HEK293 (cell line): ENCODE results near the gene DDX31.

Experiments used
- CTCF ChIA-PET: fragments of 350-600 bp; formaldehyde crosslinking; extraction: SDS; loops from one replicate; lab custom pipeline; 2021; ENCODE audit warnings: antibody characterized with exemption; lab: Yijun Ruan, JAX
- POLR2A ChIA-PET: fragments of 300-600 bp; formaldehyde crosslinking; extraction: SDS; loops from one replicate; lab custom pipeline; 2020; ENCODE audit warnings: antibody characterized with exemption, inconsistent platforms; lab: Yijun Ruan, JAX
- H3K27ac ChIP-seq: fragments of 200-500 bp; sonication (Bioruptor generic); 2 replicates; pipeline ENCODE4 v1.5.1; 2014; ENCODE audit warnings: low read depth, low read length, control low read depth, inconsistent platforms; ENCODE audit errors: extremely low read depth
- H3K36me3 ChIP-seq, 2 experiments: fragments of 200-500 bp in 1 of 2; sonication (Bioruptor generic) in 1 of 2; 1 replicate in 1 of 2; 2 replicates in 1 of 2; pipeline ENCODE4 v1.5.1; 2014 to 2017; ENCODE audit warnings: inconsistent platforms in 2 of 2, low read length in 2 of 2; ENCODE audit not compliant: control insufficient read depth in 2 of 2, insufficient read depth in 1 of 2
- H3K4me1 ChIP-seq: fragments of 200-500 bp; sonication (Bioruptor generic); 2 replicates; pipeline ENCODE4 v1.5.1; 2014; ENCODE audit warnings: mild to moderate bottlenecking, low read length, inconsistent platforms; ENCODE audit not compliant: control insufficient read depth, insufficient read depth
- H3K4me3 ChIP-seq: 2 replicates; pipeline ENCODE4 v1.5.1; 2011; ENCODE audit warnings: low read depth, mild to moderate bottlenecking, control low read depth, low read length, moderate library complexity
- H3K9me3 ChIP-seq: fragments of 200-500 bp; sonication (Bioruptor generic); 2 replicates; pipeline ENCODE4 v1.5.1; 2014; ENCODE audit warnings: low read depth, low read length, inconsistent platforms; ENCODE audit not compliant: control insufficient read depth, insufficient read depth
- HOXD13 ChIP-seq: sonication (generic); formaldehyde crosslinking; IDR thresholded peaks from 2 replicates; pipeline ENCODE4 v1.8.0; 2022; ENCODE audit warnings: missing genetic modification reagents, borderline replicate concordance
- KLF10 ChIP-seq: fragments of 450-650 bp; IDR thresholded peaks from 2 replicates; pipeline ENCODE4 v1.5.1; 2018; ENCODE audit warnings: missing biosample characterization, mild to moderate bottlenecking, missing genetic modification characterization
- KLF8 ChIP-seq: fragments of 450-650 bp; formaldehyde crosslinking; IDR thresholded peaks from 2 replicates; pipeline ENCODE4 v1.5.1; 2016; ENCODE audit warnings: missing biosample characterization, missing genetic modification characterization
- KLF9 ChIP-seq: fragments of 450-650 bp; formaldehyde crosslinking; IDR thresholded peaks from 2 replicates; pipeline ENCODE4 v1.5.1; 2016; ENCODE audit warnings: missing biosample characterization, missing genetic modification characterization, low read depth
- MZF1 ChIP-seq: fragments of 450-650 bp; formaldehyde crosslinking; IDR thresholded peaks from 2 replicates; pipeline ENCODE4 v1.5.1; 2017; ENCODE audit warnings: missing biosample characterization, missing genetic modification characterization, borderline replicate concordance
- RBAK ChIP-seq: fragments of 450-650 bp; formaldehyde crosslinking; IDR thresholded peaks from 2 replicates; pipeline ENCODE4 v1.5.1; 2016; ENCODE audit warnings: missing biosample characterization, missing genetic modification characterization
- ZBTB48 ChIP-seq: fragments of 450-650 bp; formaldehyde crosslinking; IDR thresholded peaks from 2 replicates; pipeline ENCODE4 v1.5.1; 2016; ENCODE audit warnings: missing biosample characterization, missing genetic modification characterization
- ZNF19 ChIP-seq: fragments of 450-650 bp; formaldehyde crosslinking; IDR thresholded peaks from 2 replicates; pipeline ENCODE4; 2016; ENCODE audit warnings: missing biosample characterization, missing genetic modification characterization, low read depth
- ZNF202 ChIP-seq: fragments of 450-650 bp; formaldehyde crosslinking; IDR thresholded peaks from 2 replicates; pipeline ENCODE4 v1.5.1; 2016; ENCODE audit warnings: missing biosample characterization, missing genetic modification characterization, borderline replicate concordance
- ZNF302 ChIP-seq: fragments of 450-650 bp; formaldehyde crosslinking; IDR thresholded peaks from 2 replicates; pipeline ENCODE4 v1.5.1; 2016; ENCODE audit warnings: missing biosample characterization, missing genetic modification characterization, low read depth
- ZNF558 ChIP-seq: fragments of 450-650 bp; formaldehyde crosslinking; IDR thresholded peaks from 2 replicates; pipeline ENCODE4 v1.5.1; 2016; ENCODE audit warnings: missing biosample characterization, missing genetic modification characterization
- ZNF585B ChIP-seq: fragments of 450-650 bp; formaldehyde crosslinking; IDR thresholded peaks from 2 replicates; pipeline ENCODE4 v1.5.1; 2016; ENCODE audit warnings: missing biosample characterization, missing genetic modification characterization
- ZNF654 ChIP-seq: fragments of 450-650 bp; formaldehyde crosslinking; IDR thresholded peaks from 2 replicates; pipeline ENCODE4 v1.5.1; 2016; ENCODE audit warnings: low read depth, missing biosample characterization, missing genetic modification characterization
- ZNF664 ChIP-seq: fragments of 450-650 bp; formaldehyde crosslinking; IDR thresholded peaks from 2 replicates; pipeline ENCODE4 v1.5.1; 2016; ENCODE audit warnings: missing biosample characterization, missing genetic modification characterization
- ZNF670 ChIP-seq: fragments of 450-650 bp; formaldehyde crosslinking; IDR thresholded peaks from 2 replicates; pipeline ENCODE4 v1.5.1; 2016; ENCODE audit warnings: missing biosample characterization, missing genetic modification characterization, low read depth
- ZNF76 ChIP-seq: fragments of 450-650 bp; formaldehyde crosslinking; IDR thresholded peaks from 2 replicates; pipeline ENCODE4; 2016; ENCODE audit warnings: low read depth, missing biosample characterization, missing genetic modification characterization, borderline replicate concordance
- ZSCAN23 ChIP-seq: fragments of 450-650 bp; formaldehyde crosslinking; IDR thresholded peaks from 2 replicates; pipeline ENCODE4 v1.5.1; 2016; ENCODE audit warnings: missing biosample characterization, missing genetic modification characterization
- TF ChIP-seq, protein P1 (sequence below): fragments of 450-650 bp; formaldehyde crosslinking; optimal IDR thresholded peaks from 2 replicates; pipeline ENCODE3; 2016; ENCODE audit warnings: missing biosample characterization, mild to moderate bottlenecking, missing genetic modification characterization
- TF ChIP-seq, protein P2 (sequence below): fragments of 450-650 bp; formaldehyde crosslinking; IDR thresholded peaks from 2 replicates; pipeline ENCODE4 v1.5.1; 2016; ENCODE audit warnings: missing biosample characterization, missing genetic modification characterization
- TF ChIP-seq, protein P3 (sequence below): fragments of 450-650 bp; formaldehyde crosslinking; IDR thresholded peaks from 2 replicates; pipeline ENCODE4 v1.5.1; 2016; ENCODE audit warnings: missing biosample characterization, missing genetic modification characterization, borderline replicate concordance
- TF ChIP-seq, protein P4 (sequence below): fragments of 450-650 bp; formaldehyde crosslinking; IDR thresholded peaks from 2 replicates; pipeline ENCODE4 v1.5.1; 2016; ENCODE audit warnings: missing biosample characterization, missing genetic modification characterization, low read depth
- TF ChIP-seq, protein P5 (sequence below): fragments of 450-650 bp; formaldehyde crosslinking; conservative IDR thresholded peaks from 2 replicates; pipeline ENCODE4 v1.5.1; 2016; ENCODE audit warnings: low read depth, missing biosample characterization, missing genetic modification characterization

DDX31 gene

DNA sequence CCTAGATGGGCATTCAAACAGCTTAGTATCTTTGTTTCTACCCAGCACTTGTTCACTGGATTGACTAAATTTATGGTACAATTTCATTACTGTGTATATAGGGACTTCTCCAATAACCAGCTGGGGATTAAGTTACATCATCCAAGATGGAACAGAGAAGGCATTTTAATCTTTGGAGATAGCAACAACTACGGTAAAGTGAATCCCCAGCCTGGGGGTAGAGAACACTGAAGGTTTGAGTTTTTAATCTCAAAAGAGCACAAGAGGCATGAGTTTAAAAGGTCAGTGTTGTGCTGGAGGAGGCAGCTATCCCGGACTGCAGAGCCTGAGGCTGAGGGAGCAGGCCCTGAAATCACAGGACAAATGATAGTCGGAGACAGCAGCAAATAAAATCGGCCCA is 28.6 kb downstream of the DDX31 start (continued):
- TF ChIP-seq, protein P1, sequence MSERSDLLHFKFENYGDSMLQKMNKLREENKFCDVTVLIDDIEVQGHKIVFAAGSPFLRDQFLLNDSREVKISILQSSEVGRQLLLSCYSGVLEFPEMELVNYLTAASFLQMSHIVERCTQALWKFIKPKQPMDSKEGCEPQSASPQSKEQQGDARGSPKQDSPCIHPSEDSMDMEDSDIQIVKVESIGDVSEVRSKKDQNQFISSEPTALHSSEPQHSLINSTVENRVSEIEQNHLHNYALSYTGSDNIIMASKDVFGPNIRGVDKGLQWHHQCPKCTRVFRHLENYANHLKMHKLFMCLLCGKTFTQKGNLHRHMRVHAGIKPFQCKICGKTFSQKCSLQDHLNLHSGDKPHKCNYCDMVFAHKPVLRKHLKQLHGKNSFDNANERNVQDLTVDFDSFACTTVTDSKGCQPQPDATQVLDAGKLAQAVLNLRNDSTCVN: no peak
- TF ChIP-seq ZNF654 (tag by site-specific recombination) (no peak), KLF9 (no peak), MZF1 (tag by site-specific recombination) (no peak), ZNF202 (tag by site-specific recombination) (no peak), ZBTB48 (tag by site-specific recombination) (no peak)
- TF ChIP-seq, protein P2, sequence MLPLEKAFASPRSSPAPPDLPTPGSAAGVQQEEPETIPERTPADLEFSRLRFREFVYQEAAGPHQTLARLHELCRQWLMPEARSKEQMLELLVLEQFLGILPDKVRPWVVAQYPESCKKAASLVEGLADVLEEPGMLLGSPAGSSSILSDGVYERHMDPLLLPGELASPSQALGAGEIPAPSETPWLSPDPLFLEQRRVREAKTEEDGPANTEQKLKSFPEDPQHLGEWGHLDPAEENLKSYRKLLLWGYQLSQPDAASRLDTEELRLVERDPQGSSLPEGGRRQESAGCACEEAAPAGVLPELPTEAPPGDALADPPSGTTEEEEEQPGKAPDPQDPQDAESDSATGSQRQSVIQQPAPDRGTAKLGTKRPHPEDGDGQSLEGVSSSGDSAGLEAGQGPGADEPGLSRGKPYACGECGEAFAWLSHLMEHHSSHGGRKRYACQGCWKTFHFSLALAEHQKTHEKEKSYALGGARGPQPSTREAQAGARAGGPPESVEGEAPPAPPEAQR (tag by site-specific recombination): no peak
- TF ChIP-seq, protein P3, sequence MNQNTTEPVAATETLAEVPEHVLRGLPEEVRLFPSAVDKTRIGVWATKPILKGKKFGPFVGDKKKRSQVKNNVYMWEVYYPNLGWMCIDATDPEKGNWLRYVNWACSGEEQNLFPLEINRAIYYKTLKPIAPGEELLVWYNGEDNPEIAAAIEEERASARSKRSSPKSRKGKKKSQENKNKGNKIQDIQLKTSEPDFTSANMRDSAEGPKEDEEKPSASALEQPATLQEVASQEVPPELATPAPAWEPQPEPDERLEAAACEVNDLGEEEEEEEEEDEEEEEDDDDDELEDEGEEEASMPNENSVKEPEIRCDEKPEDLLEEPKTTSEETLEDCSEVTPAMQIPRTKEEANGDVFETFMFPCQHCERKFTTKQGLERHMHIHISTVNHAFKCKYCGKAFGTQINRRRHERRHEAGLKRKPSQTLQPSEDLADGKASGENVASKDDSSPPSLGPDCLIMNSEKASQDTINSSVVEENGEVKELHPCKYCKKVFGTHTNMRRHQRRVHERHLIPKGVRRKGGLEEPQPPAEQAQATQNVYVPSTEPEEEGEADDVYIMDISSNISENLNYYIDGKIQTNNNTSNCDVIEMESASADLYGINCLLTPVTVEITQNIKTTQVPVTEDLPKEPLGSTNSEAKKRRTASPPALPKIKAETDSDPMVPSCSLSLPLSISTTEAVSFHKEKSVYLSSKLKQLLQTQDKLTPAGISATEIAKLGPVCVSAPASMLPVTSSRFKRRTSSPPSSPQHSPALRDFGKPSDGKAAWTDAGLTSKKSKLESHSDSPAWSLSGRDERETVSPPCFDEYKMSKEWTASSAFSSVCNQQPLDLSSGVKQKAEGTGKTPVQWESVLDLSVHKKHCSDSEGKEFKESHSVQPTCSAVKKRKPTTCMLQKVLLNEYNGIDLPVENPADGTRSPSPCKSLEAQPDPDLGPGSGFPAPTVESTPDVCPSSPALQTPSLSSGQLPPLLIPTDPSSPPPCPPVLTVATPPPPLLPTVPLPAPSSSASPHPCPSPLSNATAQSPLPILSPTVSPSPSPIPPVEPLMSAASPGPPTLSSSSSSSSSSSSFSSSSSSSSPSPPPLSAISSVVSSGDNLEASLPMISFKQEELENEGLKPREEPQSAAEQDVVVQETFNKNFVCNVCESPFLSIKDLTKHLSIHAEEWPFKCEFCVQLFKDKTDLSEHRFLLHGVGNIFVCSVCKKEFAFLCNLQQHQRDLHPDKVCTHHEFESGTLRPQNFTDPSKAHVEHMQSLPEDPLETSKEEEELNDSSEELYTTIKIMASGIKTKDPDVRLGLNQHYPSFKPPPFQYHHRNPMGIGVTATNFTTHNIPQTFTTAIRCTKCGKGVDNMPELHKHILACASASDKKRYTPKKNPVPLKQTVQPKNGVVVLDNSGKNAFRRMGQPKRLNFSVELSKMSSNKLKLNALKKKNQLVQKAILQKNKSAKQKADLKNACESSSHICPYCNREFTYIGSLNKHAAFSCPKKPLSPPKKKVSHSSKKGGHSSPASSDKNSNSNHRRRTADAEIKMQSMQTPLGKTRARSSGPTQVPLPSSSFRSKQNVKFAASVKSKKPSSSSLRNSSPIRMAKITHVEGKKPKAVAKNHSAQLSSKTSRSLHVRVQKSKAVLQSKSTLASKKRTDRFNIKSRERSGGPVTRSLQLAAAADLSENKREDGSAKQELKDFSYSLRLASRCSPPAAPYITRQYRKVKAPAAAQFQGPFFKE (tag by site-specific recombination): no peak

DNA sequence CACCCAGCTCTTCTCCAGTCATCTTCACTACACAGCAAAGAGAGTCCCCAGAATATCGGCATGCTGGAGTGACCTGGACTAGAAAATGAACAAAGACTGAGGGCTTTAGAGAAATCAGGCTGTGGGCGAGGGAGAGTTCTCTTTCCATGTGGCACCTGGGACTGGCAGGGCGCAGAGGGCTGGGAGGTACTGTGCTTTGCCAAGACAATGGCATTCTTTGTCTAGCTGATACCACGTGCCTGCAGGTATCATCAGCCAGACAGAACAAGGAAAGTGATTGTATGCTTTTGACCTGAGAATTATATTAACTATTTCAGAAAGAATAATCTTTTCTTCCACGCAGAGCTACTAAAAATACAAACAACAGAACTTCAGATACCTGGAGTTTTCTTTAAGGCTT is 30.5 kb downstream of the DDX31 start:
- H3K4me3 ChIP-seq: no peak overlapping the region
- ChIA-PET CTCF (no interaction called here), POLR2A (no interaction called here)
- no peaks in the 10 kb centered on the region for H3K9me3 ChIP-seq
- H3K4me1 ChIP-seq: no peaks in the 10 kb centered on the region
- H3K27ac ChIP-seq: no peak overlapping the region
- H3K36me3 ChIP-seq: peaks cover 5 to 77% of the 10 kb centered on the region in 2 experiments
- TF ChIP-seq, protein P4, sequence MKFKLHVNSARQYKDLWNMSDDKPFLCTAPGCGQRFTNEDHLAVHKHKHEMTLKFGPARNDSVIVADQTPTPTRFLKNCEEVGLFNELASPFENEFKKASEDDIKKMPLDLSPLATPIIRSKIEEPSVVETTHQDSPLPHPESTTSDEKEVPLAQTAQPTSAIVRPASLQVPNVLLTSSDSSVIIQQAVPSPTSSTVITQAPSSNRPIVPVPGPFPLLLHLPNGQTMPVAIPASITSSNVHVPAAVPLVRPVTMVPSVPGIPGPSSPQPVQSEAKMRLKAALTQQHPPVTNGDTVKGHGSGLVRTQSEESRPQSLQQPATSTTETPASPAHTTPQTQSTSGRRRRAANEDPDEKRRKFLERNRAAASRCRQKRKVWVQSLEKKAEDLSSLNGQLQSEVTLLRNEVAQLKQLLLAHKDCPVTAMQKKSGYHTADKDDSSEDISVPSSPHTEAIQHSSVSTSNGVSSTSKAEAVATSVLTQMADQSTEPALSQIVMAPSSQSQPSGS (tag by site-specific recombination): no peak
- TF ChIP-seq ZNF302 (tag by site-specific recombination) (no peak), ZNF664 (no peak), ZNF19 (tag by site-specific recombination) (no peak), ZSCAN23 (tag by site-specific recombination) (no peak), ZNF670 (no peak), ZNF558 (tag by site-specific recombination) (no peak), KLF10 (tag by site-specific recombination) (no peak), HOXD13 (CRISPR knock-in tag) (no peak), KLF8 (tag by site-specific recombination) (no peak), ZNF585B (tag by site-specific recombination) (no peak), ZNF76 (tag by site-specific recombination) (no peak), RBAK (tag by site-specific recombination) (no peak)
- TF ChIP-seq, protein P5, sequence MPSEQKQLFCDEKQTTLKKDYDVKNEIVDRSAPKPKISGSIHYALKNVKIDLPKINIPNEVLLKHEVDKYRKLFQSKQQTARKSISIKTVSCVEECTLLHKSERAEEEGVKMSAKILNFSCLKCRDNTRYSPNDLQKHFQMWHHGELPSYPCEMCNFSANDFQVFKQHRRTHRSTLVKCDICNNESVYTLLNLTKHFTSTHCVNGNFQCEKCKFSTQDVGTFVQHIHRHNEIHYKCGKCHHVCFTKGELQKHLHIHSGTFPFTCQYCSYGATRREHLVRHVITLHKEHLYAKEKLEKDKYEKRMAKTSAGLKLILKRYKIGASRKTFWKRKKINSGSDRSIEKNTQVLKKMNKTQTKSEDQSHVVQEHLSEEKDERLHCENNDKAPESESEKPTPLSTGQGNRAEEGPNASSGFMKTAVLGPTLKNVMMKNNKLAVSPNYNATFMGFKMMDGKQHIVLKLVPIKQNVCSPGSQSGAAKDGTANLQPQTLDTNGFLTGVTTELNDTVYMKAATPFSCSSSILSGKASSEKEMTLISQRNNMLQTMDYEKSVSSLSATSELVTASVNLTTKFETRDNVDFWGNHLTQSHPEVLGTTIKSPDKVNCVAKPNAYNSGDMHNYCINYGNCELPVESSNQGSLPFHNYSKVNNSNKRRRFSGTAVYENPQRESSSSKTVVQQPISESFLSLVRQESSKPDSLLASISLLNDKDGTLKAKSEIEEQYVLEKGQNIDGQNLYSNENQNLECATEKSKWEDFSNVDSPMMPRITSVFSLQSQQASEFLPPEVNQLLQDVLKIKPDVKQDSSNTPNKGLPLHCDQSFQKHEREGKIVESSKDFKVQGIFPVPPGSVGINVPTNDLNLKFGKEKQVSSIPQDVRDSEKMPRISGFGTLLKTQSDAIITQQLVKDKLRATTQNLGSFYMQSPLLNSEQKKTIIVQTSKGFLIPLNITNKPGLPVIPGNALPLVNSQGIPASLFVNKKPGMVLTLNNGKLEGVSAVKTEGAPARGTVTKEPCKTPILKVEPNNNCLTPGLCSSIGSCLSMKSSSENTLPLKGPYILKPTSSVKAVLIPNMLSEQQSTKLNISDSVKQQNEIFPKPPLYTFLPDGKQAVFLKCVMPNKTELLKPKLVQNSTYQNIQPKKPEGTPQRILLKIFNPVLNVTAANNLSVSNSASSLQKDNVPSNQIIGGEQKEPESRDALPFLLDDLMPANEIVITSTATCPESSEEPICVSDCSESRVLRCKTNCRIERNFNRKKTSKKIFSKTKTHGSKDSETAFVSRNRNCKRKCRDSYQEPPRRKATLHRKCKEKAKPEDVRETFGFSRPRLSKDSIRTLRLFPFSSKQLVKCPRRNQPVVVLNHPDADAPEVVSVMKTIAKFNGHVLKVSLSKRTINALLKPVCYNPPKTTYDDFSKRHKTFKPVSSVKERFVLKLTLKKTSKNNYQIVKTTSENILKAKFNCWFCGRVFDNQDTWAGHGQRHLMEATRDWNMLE (tag by site-specific recombination): no peak
